Adipose tissue (tissue), 3 donors: ENCODE data around the gene CITED2. TPM values are rescaled to one million over a fixed set of nuclear protein-coding genes. Genes with fewer than 3 reads are reported as not detected.

Source experiments
- H3K27ac ChIP-seq: one replicate; pipeline ENCODE4 v1.5.1; 2013; ENCODE audit warnings: low read depth, low read length
- WGBS, 3 donors: extraction: QIAGEN DNeasy Blood & Tissue Kit; methylation state at CpG; one replicate each; pipeline ENCODE4 v1.1.7; 2013; 5-methylcytosine and 5-hydroxymethylcytosine counted together
- polyA plus RNA-seq, 3 donors: library from polyadenylated mRNA; stranded (reverse); fragments of 200-250 nt; gene quantifications; one replicate each; pipeline ENCODE4 v1.2.3, GENCODE V29; 2013
- donor health status: healthy with polysubstance abuse.
- donor health status: Bipolar disorder and iron deficiency.
- donor health status: healthy.

Gene CITED2
- polyA plus RNA-seq, 3 donors = 42.2 to 116 (median 46.7) TPM

DNA sequence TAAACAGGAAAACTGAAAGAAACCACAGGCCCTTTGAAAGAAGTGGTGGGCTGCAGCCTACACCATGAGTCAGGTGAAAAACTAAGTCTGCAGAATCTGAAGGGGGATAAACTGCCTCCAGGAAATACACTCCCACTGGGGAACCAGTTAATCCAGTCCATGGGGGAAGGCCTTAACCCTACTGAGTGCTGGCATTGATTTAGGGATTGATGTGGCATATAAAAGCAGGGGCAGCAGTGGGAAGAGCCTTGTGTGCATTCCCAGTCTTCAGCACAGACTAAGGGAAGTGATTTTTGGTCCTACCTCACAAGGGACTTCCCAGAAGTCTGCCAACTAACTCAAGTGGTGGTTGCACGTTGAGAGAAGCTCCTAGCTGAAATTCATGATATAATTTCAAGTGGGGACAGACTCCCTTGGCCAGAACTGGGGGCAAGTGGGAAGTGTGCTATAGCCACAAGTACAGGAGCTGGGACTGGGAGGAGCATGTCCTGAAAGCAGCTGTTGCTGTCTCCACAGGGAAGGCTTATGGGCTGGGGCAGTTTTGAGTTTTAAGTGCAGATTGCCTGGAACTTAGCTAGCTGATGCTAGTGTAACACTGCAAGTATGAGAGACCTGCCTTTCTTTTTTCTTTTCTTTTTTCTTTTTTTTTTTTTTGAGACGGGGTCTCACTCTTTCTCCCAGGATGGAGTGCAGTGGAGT, 31.2 kb downstream of the CITED2 start:
- H3K27ac ChIP-seq = no peak overlapping the region
- WGBS, 3 donors = 60 to 64% (median 64%) methylated on average over 2 of the region's 2 CpGs

DNA sequence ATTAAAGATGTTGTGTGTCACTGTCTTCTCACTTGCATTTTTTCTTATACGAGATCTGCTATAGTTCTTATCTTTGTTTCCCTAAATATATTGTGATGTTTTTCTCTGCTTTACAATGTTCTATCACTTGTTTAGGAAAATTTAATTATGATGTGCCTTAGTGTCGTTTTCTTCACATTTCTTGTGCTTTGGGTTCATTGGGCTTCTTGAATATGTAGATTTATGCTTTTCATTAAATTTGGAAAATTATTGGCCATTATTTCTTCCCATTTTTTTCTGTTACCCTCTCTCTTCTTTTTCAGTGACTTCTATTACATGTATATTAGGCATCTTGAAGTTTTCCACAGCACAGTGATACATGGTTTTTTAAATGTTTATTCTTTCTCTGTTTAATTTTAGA, 33.4 kb downstream of the CITED2 start:
- 85 to 96% (median 94%) methylated on average over 2 of the region's 2 CpGs for WGBS, 3 donors
- H3K27ac ChIP-seq = no peak overlapping the region

DNA sequence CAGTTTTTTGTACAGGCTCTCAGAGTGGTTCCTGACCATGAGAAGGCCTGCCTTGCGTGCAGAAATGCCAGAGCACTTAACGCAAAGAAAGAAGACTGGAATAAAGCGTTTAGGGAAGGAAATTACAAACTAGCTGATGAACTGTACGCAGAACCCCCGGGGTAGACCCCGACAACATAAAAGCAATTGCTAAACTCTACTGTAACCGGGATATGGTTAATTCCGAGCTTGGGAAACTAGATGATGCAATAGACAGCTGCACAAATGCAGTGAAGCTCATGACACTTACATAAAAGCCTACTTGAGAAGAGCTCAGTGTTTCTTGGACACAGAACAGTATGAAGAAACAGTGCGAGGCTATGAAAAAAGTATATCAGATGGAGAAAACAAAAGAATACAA, 35.7 kb downstream of the CITED2 start:
- H3K27ac ChIP-seq = no peak overlapping the region
- 45 to 85% (median 53%) methylated on average over 9 of the region's 9 CpGs for WGBS, 3 donors

DNA sequence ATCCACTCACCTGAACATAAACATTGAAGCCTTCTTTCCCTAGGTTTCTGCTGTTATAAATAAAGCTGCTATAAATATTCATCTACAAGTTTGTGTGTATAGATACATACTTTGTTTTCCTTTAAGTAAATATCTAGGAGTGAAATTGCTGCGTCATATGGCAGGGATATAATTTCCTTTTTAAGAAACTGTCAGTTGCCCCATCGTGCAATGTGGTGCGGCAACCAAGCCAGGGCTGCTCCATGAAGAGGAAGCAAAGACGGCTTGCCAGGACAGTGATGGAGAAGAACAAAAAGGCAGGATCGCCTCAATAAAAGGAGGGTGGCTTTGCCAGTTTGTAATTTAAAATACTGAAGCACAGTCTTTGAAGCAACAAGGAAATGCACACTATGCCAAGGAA, 36.6 kb downstream of the CITED2 start:
- H3K27ac ChIP-seq = no peak overlapping the region
- 51 to 78% (median 70%) methylated on average over 5 of the region's 5 CpGs for WGBS, 3 donors

DNA sequence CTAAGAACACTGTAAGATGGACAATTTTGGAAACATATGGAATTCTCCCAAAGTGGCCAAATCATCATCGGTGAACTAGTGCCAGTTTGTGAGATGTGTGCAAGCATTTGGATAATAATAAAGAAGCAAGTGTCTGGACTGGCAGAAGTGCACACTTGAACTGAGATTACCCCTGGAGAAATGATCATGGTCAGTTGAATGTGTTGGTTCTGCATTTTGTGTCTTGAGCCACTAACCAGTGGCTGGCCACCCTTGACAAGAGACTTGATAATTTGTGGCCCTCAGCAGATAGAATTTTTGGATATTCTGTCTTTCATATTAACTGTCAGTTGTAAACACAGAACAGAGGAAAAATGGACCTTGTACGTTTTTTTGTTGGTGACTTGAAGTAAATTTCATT, 37.4 kb downstream of the CITED2 start:
- no peak overlapping the region for H3K27ac ChIP-seq
- WGBS, 3 donors = 73 to 87% (median 86%) methylated on average over 2 of the region's 2 CpGs

DNA sequence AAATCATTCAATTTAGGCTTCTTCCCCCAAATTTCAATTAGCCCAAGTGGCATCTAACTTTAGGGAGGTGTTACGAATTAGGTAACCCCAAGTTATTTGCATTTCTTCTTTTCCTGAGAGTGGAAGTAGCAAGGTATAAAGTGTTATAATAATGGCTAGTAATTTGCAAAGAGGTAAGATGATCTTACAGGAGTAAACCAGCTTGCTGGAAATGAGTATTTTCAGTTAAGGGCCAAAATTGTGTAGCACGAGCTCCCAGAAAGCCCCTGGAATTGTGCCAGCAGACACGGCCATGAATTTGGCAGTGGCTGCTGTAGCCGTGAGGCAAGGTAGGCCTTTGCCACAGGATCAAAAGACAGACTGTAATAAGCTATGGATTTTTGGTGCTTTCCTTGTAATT, 38.0 kb downstream of the CITED2 start:
- 27 to 47% (median 30%) methylated on average over 4 of the region's 4 CpGs for WGBS, 3 donors
- H3K27ac ChIP-seq = no peak overlapping the region

DNA sequence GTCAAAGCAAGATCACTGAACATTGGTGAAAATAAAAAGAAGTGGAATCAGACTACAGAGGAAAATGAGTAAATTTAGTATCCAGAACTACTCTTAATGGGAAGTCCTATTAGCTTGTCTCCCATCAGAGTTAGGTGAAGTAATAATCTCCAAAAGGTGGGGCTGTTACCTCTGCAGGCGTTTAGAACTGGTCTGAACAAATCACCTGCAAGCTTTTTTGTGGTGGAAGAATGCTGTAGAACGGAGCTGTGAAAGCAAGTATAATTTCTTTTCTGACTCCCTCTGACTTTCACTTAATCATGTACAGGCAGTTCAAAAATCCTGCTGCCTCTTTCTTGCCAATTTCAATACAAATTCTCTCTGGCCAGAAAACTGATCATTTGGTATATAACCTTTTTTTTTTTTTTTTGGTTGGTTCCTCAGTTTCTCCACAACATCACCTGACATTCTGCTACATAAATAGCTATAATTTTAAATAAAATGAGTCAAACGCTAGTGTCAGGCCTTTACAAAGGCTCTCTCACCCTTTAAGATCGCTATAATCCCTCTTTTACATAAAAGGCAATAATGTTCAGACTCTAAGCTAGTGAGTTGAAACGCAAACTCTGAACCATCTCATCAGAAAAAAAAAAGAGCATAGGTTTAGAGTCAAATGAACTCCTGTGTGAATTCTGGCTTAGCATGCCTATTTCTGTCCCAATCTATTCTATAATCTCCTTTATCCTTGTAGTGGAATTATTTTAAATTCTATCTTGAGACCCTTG, 38.8 kb downstream of the CITED2 start:
- 78 to 88% (median 86%) methylated on average over 5 of the region's 5 CpGs for WGBS, 3 donors
- no peak overlapping the region for H3K27ac ChIP-seq

DNA sequence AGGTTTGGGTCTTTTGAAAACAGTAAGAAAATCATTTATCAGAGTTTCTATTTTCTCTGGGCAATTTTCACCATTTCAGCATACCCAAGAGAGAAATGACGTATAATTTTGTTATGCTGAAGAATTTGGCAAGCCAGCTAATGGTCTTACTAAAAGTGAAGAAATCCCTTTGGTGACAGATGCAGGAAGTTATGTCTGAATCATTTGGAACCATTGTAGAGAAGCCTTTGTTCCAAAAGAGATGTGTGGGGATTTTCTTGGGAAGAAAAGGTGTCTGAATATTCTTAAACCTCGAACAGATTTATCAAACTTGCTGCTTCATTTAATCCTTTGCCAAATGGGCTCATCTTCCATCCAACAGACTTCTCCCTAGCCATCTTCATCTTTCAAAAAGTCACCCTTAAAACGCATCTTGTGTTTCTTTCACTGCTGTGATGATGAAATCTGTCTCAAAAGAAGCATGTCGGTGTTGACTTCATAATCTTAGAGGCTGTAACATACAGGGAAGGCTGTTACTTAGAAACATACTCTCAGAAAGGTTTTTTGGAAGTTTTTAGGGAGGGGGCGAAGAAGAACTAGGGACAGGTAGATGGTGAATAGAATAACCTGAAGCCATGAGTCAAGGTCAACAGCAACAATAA, 39.5 kb downstream of the CITED2 start:
- WGBS, 3 donors = 36 to 74% (median 48%) methylated on average over 5 of the region's 5 CpGs
- H3K27ac ChIP-seq = no peak overlapping the region

DNA sequence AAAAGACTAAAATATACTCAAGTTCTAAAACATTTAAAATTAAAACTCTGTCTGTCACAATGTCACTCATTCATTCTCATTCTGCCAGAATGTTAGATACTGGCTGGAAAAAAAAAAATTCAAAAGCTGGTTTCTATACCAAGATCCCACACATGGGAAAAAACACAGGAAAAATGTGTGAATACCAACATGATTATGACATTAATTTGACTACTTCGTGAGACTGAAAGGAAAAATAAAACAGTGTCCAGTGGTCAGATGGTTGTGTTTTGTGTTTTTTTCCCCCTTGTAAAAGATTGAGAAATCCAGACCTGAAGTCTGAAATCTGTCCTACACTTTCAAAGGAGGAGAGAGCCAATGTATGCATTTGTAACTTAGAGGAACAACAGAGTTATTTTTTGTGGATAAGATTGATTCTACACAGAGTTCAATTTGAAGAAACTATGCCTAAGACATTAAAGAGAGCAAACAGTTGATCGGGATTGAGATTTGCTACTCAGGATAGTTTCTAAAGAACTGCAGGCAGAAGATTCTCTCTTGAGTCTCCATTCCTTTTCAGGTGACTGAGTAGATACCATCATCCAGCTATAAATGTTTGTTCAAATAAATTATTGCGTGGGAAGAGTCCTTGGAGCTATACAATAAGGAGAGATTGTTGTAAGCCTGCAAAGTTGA, 43.5 kb downstream of the CITED2 start:
- WGBS, 3 donors = 48 to 68% (median 67%) methylated on average over 3 of the region's 3 CpGs
- H3K27ac ChIP-seq = no peak overlapping the region

DNA sequence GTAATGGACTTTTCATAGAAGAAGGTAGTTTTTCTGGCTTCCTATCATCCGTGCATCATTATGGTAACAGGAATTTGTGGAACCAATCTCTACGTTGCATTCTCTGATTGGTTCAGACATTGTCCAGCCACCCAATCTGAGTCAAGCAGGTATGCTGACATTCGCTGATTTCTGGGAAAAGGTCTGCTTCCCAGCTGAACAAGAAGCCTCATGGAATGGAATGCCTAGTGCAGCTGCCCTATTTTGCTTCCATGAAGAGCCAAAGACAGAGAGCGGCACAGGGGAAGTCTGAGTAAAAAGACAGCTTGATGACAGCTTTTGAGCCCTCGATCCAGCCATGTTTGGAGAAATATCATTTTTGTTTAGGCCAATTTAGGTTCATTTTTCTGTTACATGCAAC, 44.1 kb downstream of the CITED2 start:
- no peak overlapping the region for H3K27ac ChIP-seq
- WGBS, 3 donors = 80 to 89% (median 88%) methylated on average over 5 of the region's 5 CpGs

DNA sequence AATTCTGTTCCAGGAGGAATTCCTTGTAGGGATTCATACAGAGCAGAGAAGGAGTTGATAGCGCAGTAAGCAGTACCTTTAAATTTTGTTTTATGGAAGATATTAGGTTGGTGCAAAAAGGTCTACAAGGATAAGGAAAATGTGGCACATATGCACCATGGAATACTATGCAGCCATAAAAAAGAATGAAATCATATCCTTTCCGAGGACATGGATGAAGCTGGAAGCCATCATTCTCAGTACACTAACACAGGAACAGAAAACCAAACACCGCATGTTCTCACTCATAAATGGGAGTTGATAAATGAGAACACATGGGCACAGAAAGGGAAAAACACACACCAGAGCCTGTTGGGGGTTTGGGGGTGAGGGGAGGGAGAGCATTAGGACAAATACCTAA, 45.2 kb downstream of the CITED2 start:
- H3K27ac ChIP-seq = no peak overlapping the region
- 91 to 99% (median 96%) methylated on average over 3 of the region's 3 CpGs for WGBS, 3 donors

DNA sequence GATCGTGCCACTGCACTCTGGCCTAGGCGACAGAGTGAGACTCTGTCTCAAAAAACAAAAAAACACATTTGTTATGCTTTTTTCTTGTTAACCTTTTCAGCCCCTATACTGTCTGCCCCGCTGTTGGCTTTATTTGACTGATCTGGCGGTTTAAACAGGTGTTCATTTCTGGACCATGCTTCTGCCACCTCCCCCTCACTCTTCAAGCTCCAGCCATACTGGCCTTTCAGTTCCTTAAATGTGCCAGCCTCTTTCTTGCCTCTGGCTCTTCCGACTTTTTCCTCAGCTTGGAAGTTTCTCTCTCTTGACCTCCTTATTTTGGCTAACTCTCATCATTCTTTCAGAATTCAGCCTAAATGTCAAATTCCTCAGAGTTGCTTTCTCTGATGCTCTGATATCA, 47.4 kb downstream of the CITED2 start:
- WGBS, 3 donors = 87 to 96% (median 89%) methylated on average over 5 of the region's 5 CpGs
- no peak overlapping the region for H3K27ac ChIP-seq

DNA sequence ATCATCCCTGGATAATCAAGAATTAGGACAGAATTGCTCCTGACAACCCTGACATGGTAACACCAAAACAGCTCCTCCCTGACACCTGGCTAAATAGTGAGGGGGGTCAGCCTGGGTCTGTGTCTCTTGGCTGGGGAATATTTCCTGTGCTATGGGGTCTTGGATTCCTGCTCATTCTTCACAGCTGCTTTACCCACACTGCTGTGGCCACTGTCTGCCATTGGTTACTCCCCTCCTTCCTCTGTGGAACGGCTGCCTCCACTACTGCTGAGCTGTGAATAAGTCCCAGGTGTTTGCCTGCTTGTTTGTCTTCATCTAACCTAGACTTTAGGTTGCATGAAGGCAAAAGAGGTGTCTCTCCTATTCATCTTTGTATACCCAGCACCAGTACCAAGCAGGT, 48.8 kb downstream of the CITED2 start:
- 30 to 37% (median 31%) methylated on average over 1 of the region's 1 CpG for WGBS, 3 donors
- no peak overlapping the region for H3K27ac ChIP-seq

DNA sequence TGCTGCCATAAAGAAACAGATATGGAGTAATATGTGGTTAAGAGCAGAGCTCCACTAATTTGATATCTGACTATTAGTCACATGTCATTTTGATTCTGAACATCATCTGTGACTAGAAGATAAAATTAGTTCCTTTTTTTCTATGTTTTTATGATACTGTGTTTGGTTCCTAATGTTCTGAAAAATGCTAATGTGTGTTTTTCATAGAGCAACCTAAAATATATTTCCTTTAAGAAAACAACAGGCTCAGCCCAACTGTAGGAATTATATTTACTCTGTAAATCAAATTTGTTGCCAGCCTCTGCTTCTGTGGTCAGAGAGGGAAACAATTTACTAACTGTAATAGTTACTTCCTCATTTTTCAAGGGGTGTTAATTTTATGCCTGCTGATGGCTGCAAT, 49.3 kb downstream of the CITED2 start:
- no peak overlapping the region for H3K27ac ChIP-seq

DNA sequence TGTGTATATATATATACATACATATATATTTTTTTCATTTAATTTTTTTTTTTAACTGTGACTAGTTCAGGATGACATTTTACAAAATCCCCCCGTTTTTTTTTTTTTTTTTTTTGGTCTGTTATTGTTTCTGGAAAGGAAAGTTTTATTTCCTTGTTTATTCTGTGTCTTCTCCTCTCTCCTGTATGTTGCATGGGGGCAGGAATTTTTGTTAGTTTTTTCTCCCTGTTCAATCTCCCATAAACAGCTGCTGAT, 50.2 kb downstream of the CITED2 start:
- 11 to 36% (median 12%) methylated on average over 1 of the region's 1 CpG for WGBS, 3 donors
- H3K27ac ChIP-seq = no peak overlapping the region

DNA sequence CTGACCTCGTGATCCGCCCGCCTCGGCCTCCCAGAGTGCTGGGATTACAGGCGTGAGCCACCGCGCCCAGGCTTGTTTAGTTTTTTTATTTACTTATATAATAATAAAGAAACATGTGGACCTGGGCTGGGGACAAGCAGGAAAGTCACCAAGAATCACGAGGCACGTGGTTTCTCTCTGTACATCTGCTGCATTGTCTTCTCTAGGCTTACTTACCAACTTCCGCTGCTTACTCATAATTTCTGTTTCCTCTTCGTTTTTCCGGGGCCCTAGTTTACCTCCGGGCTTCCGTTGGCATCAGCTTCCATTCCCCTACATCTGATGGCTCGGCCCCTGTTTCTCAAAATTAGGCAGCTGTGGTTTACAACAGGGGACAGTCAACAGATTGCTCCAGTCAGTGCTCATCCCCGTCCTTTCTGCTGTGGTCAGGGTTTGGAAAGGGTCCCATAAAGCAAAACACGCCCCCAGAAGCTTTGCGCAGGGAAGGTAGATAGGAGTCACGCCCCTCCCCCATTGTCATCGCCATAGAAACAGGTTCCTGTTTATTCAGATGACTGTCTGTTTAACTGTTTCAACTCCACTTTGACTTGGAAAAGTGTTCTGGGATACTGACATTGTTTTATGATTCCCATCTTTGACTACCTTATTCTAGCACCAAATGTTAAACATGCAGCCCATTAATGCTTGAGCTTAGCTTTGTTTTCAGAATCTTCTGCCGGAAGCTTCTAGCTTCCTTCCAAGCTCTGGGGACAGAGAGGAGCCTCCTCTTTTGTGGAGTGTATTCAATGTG, 50.7 kb downstream of the CITED2 start:
- no peak overlapping the region for H3K27ac ChIP-seq

More for the DNA sequence above, 50.7 kb downstream of the CITED2 start:
- WGBS, 3 donors = 31 to 61% (median 34%) methylated on average over 21 of the region's 21 CpGs
